GM21576 (cell line): ENCODE measurements around the gene RET.

ENCODE experiments used
- ATAC-seq: cut with Tn5 transposase; IDR thresholded peaks from one replicate; pipeline ENCODE4 v1.9.1; 2021; ENCODE audit warnings: mild to moderate bottlenecking, moderate library complexity; ENCODE audit not compliant: unreplicated experiment

Gene RET

GRCh38 chr10:43160046-43160920 lies 83.4 kb downstream of the RET start:
- ATAC-seq, result peak; percentile 37

DNA sequence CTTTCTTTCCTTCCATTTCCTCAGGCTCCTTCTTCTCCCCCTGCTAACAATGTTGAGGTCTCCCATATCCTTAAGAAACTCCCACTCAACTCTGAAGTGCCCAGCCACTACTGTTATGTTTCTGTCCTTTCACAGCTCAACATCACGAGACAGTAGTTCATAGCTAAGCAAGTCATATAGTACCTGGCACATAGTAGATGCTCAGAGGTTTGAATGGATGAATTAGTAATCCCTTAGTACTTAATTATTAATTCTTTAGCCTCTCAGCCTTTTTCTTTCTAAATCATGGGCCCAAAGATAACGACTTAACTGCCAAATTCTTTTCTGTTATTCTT lies 84.0 kb downstream of the RET start:
- ATAC-seq, result peak; percentile 67

DNA sequence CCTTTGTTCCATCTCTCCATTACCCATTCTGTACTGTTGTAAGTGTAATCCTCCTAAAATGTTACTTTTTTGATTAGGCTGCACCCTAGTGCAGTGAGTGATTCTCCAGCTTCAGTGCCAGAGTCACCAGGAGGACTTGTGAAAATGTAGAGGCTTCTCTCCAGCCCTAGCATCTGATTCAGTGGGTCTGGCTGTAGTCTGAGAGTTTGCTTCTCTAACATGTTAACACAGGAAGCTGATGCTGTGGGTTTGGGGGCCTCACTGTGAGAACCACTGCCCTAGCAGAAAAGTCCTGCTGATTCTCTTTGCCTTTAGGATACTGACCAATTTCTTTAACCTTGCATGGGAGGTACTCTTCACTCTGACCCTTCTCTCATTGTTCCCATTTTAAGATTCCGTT lies 85.7 kb downstream of the RET start:
- ATAC-seq, result no peak

DNA sequence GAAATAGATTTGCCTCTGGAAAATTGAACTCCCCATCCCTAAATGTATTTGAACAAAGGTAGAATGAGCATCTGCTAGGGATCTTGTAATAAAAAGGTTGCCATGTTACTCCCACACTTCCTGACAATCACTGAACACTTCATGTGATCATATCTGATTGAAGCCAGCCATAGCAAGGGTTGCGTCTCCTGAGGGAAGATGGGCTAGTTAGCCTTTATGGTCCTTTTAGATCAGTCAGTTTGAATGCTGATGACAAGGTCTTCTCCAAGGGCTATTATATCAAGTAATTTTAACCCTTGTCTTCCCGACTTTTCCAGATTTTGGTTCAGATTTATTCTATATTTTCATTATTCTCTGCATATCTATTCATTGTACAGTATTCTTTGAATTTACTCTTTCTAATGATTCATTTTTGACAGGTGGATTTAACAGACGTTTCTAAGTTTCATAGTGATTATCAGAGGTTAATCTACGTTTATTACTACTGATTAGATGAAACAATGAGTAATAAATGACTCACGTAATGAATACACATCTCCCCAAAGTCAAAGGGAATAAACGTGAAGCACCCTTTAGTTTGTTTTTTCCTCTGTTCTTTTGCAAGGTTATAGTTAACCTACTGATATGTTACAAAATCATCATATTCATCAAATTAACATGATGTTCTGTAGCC lies 89.5 kb downstream of the RET start:
- ATAC-seq, result no peak

GRCh38 chr10:43166880-43167497 lies 90.1 kb downstream of the RET start:
- ATAC-seq, result no peak

DNA sequence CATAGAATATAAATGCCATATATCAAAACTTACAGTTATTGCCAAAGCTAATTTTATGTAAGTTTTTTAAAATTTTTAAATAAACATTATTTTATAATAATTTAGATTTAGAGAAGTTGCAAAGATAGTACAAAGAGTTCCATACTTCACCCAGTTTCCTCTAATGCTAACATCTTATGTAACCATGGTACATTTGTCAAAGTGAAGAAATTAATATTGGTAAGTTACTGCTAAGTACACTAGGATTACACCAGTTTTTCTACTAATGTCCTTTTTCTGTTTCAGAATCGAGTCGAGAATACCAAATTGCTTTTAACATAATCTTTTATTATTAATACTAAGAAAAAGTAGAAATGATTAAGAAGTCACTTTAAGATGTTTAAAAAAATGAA lies 90.6 kb downstream of the RET start:
- ATAC-seq, result no peak

- no peak for ATAC-seq
Observed at GRCh38 chr10:43170491-43170890, 93.6 kb downstream of the RET start.

DNA sequence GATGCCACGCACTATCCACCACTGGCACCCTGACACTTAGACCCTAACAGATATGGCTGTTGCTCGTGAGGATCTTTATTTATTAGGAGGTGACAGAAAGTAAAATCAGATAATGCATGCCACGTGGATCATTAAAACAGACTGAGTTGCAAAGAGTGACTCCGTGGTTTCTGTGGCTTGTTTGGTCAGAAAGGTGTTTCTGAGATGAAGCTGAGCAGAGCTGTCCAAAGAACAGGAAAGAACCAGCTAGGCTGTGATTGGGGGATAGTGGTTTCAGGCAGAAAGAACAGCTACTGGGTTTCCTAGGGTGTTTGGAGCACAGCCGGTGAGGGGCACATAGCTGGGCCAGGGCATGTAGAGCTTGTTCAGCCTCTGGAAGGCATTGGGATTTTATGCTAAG lies 95.8 kb downstream of the RET start:
- ATAC-seq, result no peak

- ATAC-seq, result no peak
Observed at GRCh38 chr10:43173120-43173519, 96.3 kb downstream of the RET start.

- no peak for ATAC-seq
Observed at GRCh38 chr10:43174969-43175368, 98.1 kb downstream of the RET start.

GRCh38 chr10:43176271-43176670 lies 99.4 kb downstream of the RET start:
- ATAC-seq, result no peak

- no peak for ATAC-seq
Observed at GRCh38 chr10:43177595-43177994, 100.7 kb downstream of the RET start.
